ENCODE results near the gene POLR3G. TPM values are rescaled to one million over a fixed set of nuclear protein-coding genes. Genes with fewer than 3 reads are reported as not detected.

The POLR3G gene
- total RNA-seq, 1 donor from 2014 or later, result 28.4 TPM

DNA sequence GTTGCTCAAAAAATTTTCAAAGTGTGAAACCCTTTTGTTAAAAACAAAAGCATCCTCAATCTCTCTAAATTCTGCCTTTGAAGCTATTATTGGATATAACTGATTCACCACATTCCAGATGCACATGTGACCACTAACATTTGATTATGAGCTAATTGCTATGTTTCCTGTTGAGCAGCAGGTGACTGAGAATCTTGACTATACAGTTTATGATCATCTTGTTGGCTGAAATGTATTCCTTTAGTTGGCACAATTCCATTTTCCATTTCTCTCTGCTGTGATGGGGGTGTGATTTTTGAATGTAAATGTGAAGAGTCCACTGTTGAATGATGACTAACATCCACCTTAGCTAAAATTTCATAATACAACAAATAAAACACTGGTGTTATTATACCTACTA, 44.0 kb downstream of the POLR3G start:
- DNase-seq (ENCODE audit: low read depth), result no peak
- no peak for TF ChIP-seq CTCF (conservative IDR thresholded peaks at IDR 0.05; ENCODE audit: low read depth, low read length)
- H3K4me3 ChIP-seq (ENCODE audit: low read depth, low read length), result no peak overlapping the region

GRCh38 chr5:90519081-90519480, 44.4 kb downstream of the POLR3G start:
- no peak for DNase-seq (ENCODE audit: low read depth)
- no peak for TF ChIP-seq CTCF (conservative IDR thresholded peaks at IDR 0.05; ENCODE audit: low read depth, low read length)
- no peak overlapping the region for H3K4me3 ChIP-seq (ENCODE audit: low read depth, low read length)

- TF ChIP-seq CTCF (conservative IDR thresholded peaks at IDR 0.05; ENCODE audit: low read depth, low read length), result no peak
- no peak for DNase-seq (ENCODE audit: low read depth)
- H3K4me3 ChIP-seq (ENCODE audit: low read depth, low read length), result peak overlapping the region; percentile 99
These were observed 54.0 kb downstream of the POLR3G start for GRCh38 chr5:90528601-90529193.

DNA sequence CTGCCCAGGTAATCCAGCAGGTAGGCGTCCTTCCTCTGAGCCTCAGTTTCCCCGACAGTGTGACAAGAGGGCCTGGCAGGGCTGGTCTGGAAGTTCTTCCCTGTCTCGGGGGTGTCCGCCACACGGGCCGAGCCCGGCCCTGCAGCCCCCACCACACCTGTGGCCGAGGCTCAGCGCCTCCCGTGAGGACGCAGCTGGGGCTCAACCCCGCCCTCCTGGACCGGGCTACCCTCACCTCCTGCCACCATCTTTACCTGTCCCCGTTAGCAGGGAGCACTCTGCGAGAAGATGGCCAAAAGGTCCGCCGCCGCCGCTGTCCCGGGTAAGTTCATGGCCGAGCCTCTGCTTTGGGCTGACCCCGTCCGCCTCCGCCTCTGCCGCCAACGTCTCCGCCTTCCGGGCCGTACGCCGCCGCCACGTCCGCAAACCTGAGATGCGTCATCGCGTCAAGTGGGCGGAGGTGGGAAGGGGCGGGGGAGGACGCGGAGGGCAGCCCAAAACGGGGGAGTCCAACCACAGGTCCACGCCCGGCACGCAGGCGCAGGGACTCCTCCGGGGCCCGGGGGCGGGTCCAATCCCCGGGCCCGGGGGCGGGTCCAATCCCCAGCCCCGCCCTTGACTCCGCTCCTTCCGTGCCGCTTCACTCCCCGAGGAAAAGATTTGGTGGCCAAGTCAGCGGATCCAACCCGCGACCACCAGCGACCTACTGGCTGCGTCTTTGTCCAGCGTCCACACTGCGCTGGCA, 54.7 kb downstream of the POLR3G start, which contains the start of gene LYSMD3:
Gene LYSMD3 (minus strand): TSS at position 391 of the 745 bp plus-strand sequence. CDS start 4,295 bp downstream, outside the sequence.
- TF ChIP-seq CTCF (conservative IDR thresholded peaks at IDR 0.05; ENCODE audit: low read depth, low read length), result no peak
- DNase-seq (ENCODE audit: low read depth), result no peak
- H3K4me3 ChIP-seq (ENCODE audit: low read depth, low read length), result peak within 1 kb of the TSS; percentile 99

DNA sequence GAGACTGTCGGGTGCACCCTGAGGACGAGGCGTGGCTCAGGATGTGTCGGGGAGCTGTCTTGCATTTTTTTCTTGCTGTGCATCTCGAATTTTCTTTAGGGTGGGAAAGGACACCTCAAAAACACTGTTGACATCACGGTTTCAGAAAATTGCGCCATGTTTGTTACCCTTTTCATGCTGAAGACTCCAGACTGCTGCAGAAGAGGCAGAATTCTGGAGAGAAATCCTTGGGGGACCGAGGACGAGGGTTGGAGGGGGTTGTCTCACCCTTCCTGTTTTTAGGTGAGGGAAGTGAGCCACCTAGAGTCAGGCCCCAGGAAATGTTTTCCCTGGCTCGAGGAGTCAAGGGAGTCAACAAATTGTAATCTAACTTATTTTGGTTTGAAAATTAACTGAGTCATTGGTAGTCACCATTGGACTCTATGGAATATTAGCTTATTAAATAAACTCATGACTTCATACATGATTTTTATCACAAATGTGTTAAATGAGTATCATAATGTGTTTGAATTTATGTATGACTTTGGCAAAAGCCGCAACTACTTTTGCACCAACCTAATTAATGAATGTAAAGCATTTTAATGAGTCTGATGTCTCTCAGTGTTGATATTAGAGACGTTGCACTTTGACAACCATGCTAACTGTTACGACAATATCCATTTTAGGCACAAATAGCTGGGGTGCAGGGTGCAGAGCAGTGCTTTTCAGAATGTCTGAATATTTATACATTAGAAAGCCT, 55.4 kb downstream of the POLR3G start:
- no peak for DNase-seq (ENCODE audit: low read depth)
- TF ChIP-seq CTCF (conservative IDR thresholded peaks at IDR 0.05; ENCODE audit: low read depth, low read length), result peak; percentile 86
- peak overlapping the region; percentile 99 for H3K4me3 ChIP-seq (ENCODE audit: low read depth, low read length)

DNA sequence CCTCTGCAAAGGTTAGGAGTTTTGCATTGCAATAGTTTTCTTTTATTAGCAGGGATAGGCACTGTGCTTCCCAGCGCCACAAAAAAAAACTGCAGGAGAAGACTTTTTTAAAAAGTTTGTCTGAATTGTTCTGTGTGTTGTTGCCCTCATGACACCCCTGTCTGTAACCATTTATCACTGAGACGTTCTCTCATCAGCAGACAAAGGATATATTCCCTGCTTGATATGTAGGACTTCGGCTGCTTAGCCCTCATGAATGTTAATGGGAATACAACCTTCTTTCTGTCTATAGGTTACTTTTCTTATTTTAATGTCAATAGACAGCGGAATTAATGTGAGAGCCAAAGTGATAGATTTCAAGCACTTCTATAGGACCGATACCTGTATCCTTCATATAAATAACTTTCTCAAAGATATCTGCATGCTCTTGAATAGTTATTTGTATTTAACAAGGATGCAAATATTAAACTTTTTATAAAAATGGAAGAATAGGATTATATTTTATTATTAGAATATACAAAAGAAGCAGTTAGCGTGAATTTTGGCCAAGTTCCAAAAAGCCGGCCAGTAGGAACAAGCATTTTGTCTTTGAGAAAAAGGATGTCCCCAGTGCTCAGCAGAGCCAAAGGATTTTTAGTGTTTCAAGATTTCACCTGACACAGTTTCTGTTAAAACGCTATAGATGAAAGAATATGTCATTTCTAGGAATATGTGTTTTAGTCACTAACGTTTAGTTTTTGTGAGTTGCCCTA, 56.2 kb downstream of the POLR3G start:
- DNase-seq (ENCODE audit: low read depth), result no peak
- TF ChIP-seq CTCF (conservative IDR thresholded peaks at IDR 0.05; ENCODE audit: low read depth, low read length), result no peak
- H3K4me3 ChIP-seq (ENCODE audit: low read depth, low read length), result no peak overlapping the region
